ENCODE data around the gene CRIP3.
"Not testable (repeated sequence)": the region's sequence is repeated elsewhere in the genome, so short reads cannot be mapped to it uniquely, and the experiment has no call there.

The CRIP3 gene

DNA sequence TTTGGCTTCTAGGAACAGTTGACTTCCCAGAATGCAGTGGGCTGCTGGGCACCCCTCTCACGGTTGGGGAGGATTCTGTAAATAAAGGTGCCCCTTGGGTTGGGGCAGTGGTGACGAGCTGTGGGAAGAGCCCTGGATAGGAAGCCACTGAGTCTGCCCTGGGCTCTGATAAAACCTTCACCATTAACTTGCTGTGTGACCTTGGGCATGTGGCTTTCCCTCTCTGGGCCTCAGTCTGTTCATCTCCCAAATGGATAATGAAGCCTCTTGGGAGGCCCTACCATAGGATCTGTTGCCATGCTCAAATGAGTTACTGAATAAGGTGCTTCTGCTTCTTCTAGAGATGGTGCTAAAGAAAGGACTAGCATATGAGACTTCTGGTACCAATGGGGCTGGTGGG, 3.7 kb downstream of the CRIP3 start:
- DNase-seq, result no peak

DNA sequence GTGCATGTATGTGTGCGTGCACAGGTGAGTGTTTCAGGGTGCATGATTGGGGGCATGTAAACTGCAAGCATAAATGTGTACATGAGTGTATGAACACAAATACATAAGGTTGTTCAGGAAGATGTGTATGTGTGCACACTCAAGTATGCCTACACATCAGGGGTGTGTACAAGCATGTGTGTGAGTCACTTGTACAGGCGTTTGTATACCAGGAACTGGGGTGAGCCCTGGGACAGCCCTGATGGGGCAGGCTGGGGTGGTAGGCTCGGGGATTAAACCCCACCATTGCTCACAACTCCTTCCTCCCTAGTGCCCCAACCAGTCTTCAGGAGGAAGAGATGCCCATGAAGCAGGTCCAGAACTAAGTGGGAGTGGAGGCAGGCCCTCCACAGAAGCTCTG, 4.3 kb downstream of the CRIP3 start:
- no peak for DNase-seq

DNA sequence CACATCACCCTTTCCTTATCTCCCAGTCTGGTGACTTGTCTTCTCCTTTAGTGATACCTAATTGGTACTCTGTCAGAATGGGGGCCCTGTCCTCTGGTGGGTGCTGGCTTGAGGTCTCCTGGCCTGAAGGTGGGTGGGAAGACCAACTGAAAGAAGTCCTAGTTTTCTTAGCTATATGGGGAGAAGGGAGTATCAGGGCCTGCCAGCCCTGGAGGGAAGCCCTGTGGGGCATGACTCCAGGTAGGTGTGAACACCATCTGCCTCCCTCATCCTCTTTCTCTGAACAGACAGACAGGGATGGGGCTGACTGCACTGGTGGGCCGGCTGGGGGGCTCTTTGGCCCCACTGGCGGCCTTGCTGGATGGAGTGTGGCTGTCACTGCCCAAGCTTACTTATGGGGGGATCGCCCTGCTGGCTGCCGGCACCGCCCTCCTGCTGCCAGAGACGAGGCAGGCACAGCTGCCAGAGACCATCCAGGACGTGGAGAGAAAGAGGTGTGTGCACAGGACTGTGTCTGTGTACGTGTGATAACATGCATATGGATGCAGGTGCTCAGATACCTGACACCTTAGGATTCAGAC, 4.8 kb downstream of the CRIP3 start:
- no peak for DNase-seq

DNA sequence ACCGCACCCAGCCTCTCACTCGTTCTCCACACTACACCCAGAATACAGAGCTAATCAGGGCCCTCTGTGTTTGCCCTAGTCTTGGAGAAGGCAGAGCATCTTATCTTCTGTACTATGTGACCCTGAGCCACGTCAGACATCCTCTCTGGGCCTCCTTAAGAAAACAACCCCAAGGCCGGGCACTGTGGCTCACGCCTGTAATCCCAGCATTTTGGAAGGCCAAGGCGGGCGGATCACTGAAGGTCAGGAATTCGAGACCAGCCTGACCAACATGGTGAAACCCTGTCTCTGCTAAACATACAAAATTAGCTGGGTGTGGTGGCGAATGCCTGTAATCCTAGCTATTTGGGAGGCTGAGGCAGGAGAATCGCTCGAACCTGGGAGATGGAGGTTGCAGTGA, 5.6 kb downstream of the CRIP3 start:
- not testable (repeated sequence) for DNase-seq

DNA sequence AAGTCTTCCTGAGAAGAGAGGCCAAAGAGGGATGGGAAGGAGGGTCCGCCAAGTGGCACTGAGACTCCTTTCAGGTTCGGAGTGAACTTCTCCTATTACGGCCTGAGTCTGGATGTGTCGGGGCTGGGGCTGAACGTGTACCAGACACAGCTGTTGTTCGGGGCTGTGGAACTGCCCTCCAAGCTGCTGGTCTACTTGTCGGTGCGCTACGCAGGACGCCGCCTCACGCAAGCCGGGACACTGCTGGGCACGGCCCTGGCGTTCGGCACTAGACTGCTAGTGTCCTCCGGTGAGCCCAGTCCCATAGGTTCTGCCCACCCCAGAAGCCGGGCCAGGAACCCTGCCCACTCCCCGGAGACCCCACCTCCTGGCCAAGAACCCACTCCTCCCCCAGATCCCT, 6.5 kb downstream of the CRIP3 start:
- DNase-seq, result no peak

DNA sequence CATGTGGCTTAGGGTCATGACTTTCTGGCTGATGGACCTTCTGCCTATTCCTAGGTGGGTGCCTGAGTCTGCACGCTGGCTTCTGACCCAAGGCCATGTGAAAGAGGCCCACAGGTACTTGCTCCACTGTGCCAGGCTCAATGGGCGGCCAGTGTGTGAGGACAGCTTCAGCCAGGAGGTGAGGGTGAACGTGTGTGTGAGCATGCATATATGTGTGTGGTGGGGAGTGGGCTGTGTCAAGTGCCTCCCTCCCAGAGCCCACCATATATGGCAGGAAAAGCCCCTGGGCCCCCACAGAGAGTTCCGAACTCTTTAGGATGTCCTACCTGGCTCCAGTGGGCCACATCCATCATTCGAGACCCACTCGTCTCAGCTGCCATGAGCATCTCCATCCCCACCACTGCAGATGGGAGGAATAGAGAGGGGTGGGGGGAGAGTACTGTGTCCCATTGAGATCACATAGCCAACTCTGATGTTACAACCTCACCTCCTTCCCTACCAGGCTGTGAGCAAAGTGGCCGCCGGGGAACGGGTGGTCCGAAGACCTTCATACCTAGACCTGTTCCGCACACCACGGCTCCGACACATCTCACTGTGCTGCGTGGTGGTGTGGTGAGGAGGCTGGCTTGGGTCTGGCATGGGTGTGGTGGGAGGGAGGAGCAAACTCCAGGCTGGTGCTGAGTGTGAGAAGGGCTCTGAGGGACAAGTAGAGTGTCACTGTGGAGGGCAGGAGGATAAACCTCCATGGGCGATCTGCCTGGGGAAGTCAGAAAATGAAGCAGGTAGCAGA, 7.3 kb downstream of the CRIP3 start:
- no peak for DNase-seq

DNA sequence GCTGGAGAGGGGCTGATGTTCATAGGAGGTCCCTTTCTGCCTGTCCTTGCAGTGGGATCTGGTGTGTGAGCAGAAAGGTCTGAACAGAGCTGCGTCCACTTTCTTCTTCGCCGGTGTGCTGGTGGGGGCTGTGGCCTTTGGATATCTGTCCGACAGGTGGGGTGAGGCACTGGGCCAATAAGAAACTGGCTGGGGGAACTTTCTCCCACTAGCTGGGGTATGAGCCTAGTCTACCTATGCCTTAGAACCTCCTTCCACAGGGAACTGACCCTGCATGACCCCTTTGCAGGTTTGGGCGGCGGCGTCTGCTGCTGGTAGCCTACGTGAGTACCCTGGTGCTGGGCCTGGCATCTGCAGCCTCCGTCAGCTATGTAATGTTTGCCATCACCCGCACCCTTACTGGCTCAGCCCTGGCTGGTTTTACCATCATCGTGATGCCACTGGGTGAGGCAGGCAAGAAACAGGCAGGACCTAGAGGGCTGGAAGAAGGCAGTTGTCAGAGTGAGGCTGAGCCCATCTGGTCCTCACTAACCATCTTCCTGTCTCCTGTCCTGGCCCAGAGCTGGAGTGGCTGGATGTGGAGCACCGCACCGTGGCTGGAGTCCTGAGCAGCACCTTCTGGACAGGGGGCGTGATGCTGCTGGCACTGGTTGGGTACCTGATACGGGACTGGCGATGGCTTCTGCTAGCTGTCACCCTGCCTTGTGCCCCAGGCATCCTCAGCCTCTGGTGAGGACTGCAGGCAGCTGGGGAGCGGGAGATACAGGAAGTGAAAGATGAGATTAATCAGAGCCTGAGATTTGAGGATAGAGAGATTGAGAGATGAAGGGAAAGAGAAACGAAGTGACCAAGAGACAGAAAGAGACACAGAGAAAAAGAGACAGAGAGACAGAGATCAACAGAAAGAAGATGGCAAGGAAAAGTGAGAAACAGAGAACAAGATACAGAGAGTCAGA, 9.0 kb downstream of the CRIP3 start:
- no peak for DNase-seq

DNA sequence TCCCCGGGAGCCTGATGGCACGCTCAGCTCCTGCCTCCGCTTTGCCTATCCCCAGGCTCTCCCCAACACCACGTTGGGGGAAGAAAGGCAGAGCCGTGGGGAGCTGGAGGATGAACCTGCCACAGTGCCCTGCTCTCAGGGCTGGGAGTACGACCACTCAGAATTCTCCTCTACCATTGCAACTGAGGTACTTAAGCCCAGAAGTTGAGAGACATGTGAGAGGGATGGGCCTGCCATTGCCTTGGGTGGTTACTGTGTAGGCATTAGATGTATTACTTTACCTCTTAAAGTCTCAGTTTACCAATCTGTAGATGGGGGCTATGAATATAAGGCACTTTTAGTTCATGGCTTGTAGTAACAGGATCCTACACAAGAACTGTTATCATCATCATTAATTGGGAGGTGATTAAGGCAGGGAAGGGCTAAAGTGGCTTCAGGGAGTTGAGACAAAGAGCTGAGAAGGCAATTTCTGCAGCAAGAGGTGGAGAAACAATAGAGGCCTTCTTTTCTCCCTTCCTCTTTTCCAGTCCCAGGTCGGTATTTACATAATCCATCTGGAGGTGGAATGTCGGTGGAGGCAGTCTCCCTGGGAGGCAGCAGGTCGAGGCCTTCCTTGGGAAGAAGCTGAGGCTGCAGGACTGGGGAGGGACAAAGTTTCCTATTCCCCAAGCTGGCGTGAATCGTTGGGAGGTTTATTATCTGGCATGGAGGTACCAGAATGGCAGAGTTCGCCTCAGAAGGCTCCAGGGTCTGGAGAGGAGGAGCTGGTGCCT, 9.9 kb downstream of the CRIP3 start:
- no peak for DNase-seq

DNA sequence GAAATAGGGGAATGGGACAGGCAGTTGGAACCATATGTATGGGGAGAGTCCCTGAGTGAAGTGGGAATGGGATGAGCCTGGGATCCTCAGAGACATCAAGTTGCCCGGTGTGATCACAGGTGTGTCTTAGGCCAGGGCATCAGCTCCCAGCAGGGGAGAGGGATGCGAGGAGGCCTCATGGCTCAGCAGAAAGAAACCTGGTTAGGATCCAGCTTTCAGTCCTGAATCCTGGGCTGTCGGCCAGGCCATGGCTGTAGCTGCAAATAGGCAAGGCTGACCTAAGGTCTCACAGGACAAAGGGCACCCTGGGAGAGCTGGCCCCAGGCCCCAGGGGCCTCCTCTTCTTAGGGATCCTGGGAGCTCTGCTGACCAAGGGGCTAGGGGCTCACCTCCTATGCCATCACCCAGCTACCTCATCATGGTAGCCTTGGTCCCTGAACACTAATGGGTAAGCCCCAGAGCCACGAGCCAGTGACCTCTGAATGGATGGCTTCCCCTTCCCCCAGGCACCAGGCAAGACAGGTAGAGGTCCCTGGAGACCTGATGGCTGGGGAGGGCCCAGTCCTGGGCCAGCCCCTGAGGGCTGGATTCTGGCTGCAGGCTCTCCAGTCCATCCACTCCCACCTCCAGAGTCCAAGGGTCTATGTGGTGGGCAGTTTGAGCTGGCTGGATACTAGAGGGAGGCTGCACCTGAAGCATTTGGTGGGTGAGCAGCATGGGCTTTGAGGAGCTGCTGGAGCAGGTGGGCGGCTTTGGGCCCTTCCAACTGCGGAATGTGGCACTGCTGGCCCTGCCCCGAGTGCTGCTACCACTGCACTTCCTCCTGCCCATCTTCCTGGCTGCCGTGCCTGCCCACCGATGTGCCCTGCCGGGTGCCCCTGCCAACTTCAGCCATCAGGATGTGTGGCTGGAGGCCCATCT, 10.7 kb downstream of the CRIP3 start, which contains the start of gene SLC22A7:
TSS of gene SLC22A7 (plus strand) at position 617 of the 921 bp plus-strand sequence. CDS start at position 716, 99 bp downstream.
- DNase-seq, result no peak

DNA sequence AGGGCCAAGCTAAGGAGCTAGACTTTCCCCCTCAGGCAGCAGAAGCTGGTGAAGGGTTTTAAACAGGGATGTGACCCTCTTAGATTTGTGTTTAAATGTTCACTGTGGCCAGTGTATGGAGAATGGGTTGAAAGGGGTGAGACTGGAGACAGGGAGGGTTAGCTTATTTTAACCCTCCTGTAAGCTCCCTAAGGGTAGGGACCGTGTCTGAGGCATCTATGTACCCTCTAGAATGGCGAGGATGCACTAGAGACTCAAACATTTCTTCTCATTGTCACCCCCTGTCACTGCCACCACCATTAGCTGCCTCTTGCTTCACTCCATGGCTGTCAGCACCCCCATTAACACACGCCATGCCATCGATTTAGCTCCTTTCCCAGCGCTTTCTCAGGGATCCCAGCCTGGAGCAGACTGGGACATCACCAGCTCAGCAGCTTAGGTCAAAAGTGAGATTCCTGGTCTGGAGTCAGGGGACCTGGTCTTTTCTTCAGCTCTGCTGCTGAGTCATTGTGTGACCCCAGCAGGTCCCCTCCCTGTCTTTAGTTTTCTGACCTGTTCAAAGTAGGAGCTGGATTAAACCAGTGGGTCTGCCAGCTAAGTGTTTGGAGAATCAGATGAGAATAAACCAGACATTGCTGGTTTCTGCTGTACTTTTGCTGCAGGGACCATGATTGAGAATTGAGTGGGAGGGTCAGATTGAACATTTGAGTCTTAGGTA, 11.7 kb downstream of the CRIP3 start:
- no peak for DNase-seq

DNA sequence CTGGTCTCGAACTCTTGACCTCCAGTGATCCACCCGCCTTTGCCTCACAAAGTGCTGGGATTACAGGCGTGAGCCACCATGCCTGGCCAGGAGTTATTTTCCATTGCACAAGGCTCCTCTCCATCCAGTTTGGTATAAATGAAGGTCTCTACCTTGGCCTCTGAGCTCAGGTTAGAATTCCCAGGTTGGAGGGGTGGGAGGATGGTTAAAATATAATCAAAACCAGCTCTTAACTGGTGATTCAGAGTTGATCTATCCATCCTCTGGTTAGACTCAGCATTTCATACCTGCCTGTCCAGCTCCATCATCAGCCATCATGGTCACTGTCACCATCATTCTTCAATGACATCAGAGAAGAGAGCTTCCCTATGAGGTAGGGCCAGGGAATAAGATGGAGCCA, 13.2 kb downstream of the CRIP3 start:
- no peak for DNase-seq

DNA sequence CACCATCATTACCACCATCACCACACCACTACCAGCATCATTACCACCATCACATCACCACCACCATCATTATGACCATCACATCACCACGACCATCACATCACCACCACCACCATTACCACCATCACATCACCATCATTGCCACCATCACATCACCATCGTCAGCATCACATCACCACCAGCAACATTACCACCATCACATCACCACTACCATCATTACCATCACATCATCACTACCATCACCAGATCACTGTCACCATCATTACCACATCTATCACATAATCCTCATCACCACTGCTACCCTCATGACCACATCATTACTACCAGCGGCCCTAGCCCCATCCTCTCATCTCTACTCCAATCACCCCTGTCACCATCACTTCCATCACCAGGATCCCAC, 14.1 kb downstream of the CRIP3 start:
- DNase-seq, result no peak

DNA sequence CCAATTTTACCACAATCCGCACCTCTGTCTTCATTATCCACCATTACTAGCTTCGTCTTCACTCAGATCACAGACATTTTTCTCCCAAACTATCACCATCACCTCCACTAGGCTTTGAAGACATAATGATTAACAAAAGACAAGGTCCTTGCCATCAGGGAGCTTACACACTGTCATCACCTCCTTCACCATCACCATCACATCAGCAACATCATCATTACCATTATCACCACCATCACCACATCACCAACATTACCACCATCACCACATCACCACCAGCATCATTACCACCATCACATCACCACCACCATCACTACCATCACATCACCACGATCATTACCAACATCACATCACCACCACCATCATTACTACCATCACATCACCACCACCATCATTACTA, 14.9 kb downstream of the CRIP3 start:
- DNase-seq, result no peak

DNA sequence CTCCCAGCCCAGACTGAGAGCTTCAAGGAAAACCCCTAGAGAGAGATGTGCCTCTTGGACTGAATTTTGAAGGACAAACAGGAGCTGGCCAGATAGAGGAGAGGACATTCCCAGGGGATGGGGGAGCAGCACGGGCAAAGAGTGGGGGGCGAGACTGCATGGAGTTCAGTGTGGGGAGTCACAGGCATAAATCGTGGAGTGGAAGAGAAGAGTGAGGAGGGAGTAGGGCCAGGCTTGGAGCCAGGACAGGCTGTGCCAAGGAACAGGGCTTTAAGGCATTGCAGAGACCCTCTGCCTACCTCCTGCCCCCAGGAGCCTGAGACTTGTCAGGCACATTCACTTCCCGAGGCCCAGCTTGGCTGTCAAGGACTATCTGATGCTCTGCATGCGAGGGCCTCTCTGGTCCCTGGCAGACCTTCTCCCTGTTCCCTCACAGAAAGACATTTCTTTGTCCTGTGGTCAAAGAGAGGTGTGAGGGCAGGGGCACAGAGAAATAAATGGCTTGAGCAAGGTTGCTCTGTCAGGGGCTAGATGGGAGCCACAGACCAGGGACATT, 15.8 kb downstream of the CRIP3 start:
- DNase-seq, result no peak

DNA sequence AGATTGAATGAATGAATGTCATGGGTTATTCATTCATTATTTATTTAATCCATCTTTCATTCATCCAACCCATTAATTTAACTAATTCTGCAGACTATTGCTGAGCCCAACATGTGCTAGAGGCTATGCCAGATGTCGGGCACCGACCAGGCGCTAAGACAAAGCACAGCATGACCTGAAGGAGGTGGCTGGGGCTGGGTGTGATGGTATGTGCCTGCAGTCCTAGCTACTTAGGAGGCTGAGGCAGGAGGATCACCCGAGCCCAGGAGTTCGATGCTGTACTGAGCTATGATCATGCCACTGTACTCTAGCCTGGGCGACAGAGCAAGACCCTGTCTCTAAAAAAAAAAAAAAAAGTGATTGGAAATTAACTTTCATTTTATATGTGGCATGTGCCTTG, 16.3 kb downstream of the CRIP3 start:
- DNase-seq, result no peak

DNA sequence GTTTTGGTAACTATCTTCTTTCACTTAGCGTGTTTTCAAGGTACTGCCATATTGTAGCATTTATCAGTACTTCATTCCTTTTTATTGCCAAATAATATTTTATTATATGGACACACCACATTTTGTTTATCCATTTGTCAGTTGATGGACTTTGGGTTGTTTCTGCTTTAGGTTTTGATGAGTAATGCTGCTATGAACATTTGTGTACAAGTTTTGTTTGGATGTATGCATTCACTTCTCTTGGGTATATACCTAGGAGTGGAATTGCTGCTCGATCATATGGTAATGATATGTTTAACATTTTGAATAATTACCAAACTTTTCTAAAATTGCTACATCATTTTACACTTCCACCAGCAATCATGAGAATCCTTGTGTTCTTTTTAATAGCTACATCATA, 16.9 kb downstream of the CRIP3 start:
- no peak for DNase-seq

DNA sequence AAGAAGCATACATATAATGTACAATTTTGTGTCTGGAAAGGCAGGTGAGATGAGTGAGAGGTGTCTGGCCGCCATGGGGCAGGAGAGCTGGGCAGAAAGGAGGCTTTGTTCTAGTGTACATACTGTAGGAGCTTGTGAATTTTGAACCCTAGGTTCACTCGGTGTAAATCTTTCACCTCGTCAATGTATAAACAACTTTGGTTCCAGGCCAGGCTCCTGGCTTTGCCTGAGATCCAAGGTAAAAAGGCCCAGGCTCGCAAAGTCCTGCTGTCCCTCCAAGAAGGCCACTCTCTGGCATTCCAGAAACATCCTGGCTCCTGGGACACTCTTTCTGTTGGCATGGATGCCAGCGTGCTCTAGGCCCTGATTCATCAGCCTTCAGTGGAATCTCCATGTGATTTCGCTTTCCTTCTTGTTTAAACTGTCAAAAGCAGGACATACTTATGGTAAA, 17.7 kb downstream of the CRIP3 start:
- no peak for DNase-seq

DNA sequence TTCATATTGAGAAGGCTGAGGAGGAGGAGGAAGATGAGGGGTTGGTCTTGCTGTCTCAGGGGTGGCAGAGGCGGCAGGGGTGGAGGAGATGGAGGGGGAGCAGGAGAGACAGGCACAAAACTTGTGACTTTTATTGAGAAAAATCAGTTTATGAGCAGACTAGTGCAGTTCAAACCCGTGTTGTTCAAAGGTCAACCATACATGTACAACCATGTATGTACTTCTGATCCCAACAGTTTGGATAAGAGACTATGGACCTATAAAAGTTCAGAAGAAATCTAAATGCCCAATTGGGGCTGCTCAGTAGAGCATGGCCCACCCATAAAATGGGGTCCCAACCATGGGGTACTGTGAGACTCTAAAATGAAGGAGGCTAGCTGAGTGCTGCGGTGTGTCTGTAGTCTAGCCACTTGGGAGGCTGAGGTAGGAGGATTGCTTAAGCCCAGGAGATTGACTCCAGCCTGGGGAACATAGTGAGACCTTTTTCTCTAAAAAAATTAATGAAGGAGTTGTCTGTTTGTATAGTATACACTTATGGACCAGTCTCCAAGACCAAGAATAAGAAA, 18.2 kb downstream of the CRIP3 start:
- DNase-seq, result no peak

DNA sequence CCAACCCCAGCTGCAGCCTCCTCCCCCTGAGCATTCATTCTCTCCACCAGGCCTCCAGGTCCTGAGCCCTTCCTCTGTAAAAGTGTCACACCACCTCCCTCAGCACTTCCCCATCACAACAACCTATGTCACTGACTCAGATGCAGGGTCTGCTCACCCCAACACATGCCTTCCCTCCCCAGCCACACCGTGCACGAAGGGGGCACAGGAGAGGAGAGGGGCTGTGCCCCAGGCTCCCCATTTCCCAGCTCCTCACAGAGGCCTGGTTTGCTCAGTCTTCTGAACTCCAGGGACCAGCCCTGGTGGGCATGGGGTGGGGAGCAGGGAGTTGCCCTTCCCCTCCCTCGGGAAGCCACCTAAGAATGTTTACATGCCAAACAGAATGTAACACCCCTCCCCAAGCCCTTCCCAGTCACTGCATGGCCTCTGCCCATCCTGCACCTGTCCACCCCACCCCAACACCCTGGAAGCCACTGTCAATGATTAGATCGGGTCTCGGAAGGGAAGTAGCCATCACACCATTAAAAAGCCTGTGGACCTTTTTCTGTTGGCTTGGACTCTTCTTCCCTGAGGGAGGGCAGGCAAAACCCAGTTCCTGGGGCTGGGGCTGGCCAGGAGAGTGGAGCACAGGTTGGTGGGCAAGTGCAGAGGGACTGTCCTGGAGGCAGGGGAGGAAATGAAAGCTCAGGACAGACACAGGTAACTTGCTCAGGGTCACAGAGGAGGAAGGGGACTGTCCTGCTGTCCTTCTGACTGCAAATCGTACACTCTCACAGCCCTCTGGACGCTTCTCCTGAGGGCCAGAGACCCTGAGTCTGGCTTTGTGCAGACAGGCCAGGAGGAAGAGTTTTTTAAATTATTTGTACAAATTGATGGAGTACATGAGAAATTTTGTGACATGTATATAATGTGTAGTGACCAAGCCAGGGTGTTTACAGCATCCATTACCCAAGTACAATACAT, 20.6 kb downstream of the CRIP3 start:
- DNase-seq, result no peak
